ENCODE measurements around the gene CALML3. TPM values are rescaled to one million over a fixed set of nuclear protein-coding genes. Genes with fewer than 3 reads are reported as not detected.

CALML3 gene
- total and polyA plus RNA-seq, 2 donors (not counting 3 experiments of a cell fraction or from before 2014, with no cell fraction given), result not detected

DNA sequence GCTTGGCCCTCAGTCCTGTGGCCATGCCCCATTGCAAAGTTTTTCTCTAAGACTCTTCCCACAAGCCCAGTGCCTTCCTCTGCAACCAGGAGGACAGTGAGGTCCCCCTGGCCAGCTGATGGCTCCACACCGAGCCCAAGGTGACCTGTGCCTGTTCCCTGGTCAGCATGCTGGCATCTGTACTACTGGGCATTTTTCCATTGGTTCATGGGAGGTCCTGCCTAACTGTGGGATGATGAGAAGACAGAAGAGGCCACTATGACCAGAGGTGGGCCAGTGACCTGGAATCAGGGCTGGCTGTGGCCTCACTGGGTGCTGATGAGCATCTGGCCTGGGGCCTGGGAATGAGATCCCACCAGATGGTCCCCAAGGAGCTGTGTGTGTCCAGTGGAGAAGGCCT lies 20.2 kb downstream of the CALML3 start:
- intact Hi-C loops (cut with micrococcal nuclease) (loop anchor here (5.0 kb wide), 1 partner anchor 1177 kb away; no protein-coding TSS in a partner anchor), dilution Hi-C loops (cut with MboI; ENCODE audit: extremely low pct_ligation_motif_present, low sequenced_read_pairs) (no loop called here)
- peaks cover 42% of the 10 kb centered on the region for H3K4me1 ChIP-seq (ENCODE audit: control insufficient read depth, extremely low read depth, insufficient read depth, low read length)
- no peaks in the 10 kb centered on the region for H3K9me3 ChIP-seq (replicated peaks; ENCODE audit: control insufficient read depth, insufficient read depth, low read length)
- ChIA-PET POLR2A (no interaction called here), CTCF (interaction anchor here (5.3 kb wide), 1 partner anchor 77 kb away, joined by 49 read pairs; no protein-coding TSS in a partner anchor)
- no peak overlapping the region for H3K27ac ChIP-seq (ENCODE audit: insufficient read depth, low read depth, low read length)
- no peak overlapping the region for H3K4me3 ChIP-seq (replicated peaks in 1 of 3; ENCODE audit: insufficient read depth in 1 of 3, low read depth in 1 of 3, low read length in 3 of 3)
- TF ChIP-seq JUN (IDR thresholded peaks at IDR 0.05; ENCODE audit: borderline replicate concordance, insufficient read depth, insufficient read length, low read depth) (no peak), GATA2 (IDR thresholded peaks at IDR 0.05; ENCODE audit: insufficient read depth, insufficient read length, low read depth, low read length) (no peak), EZH2 (IDR thresholded peaks at IDR 0.05; ENCODE audit: borderline replicate concordance, low read depth, low read length, severe bottlenecking) (no peak)
- no peak overlapping the region for H3K9ac ChIP-seq (replicated peaks; ENCODE audit: extremely low read depth, insufficient read depth, low read length)
- no peaks in the 10 kb centered on the region for H3K27me3 ChIP-seq (ENCODE audit: control insufficient read depth in 2 of 2, insufficient read depth in 2 of 2, low read length in 2 of 2)
- no TSS peak for BruUV-seq (replicated peaks)
- H2AFZ ChIP-seq (ENCODE audit: low read depth, low read length), result no peak overlapping the region
- H3K9me1 ChIP-seq (replicated peaks; ENCODE audit: control insufficient read depth, extremely low read depth, insufficient read depth, low read length), result no peaks in the 10 kb centered on the region
- DNase-seq (ENCODE audit: low read depth, low spot score) (no peak), FAIRE-seq (no peak)
- no peaks in the 10 kb centered on the region for H3K36me3 ChIP-seq (ENCODE audit: control insufficient read depth in 2 of 2, extremely low read depth in 1 of 2, insufficient read depth in 2 of 2, low read length in 2 of 2)
- no peaks in the 10 kb centered on the region for H4K20me1 ChIP-seq (replicated peaks; ENCODE audit: control insufficient read depth, extremely low read depth, insufficient read depth, low read length)
- no peak overlapping the region for H3K4me2 ChIP-seq (ENCODE audit: insufficient read depth, low read length)
- H3K79me2 ChIP-seq (ENCODE audit: control insufficient read depth, insufficient read depth, low read length), result no peaks in the 10 kb centered on the region

DNA sequence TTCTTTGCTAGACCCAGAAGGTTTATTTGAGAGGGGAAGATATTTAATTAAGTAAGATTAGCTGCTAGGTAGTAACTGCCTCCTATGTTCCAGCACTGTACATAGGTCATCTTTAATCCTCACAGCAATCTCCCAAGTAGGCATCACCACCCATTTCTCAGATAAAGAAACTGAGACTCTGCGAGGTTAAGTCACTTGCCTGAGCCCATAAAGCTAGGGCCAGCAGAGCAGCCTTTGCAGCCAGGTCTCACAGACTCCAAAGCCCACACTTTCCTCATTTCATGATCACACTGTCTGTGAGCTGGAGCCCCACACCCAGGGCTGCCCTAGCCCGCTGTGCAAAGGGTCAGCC lies 20.6 kb downstream of the CALML3 start:
- TF ChIP-seq MYC (IDR thresholded peaks at IDR 0.05; ENCODE audit: low read depth, low read length) (no peak), POLR2A (IDR thresholded peaks at IDR 0.05; ENCODE audit: low read depth, low read length) (no peak), FOS (IDR thresholded peaks at IDR 0.05; ENCODE audit: borderline replicate concordance, insufficient read depth, low read length) (no peak), EZH2 (IDR thresholded peaks at IDR 0.05; ENCODE audit: borderline replicate concordance, low read depth, low read length, severe bottlenecking) (no peak), JUN (IDR thresholded peaks at IDR 0.05; ENCODE audit: borderline replicate concordance, insufficient read depth, insufficient read length, low read depth) (no peak), GATA2 (IDR thresholded peaks at IDR 0.05; ENCODE audit: insufficient read depth, insufficient read length, low read depth, low read length) (no peak), POLR2AphosphoS5 (IDR thresholded peaks at IDR 0.05; ENCODE audit: insufficient read depth, low read depth, low read length) (no peak)
- TF ChIP-seq, protein P1, sequence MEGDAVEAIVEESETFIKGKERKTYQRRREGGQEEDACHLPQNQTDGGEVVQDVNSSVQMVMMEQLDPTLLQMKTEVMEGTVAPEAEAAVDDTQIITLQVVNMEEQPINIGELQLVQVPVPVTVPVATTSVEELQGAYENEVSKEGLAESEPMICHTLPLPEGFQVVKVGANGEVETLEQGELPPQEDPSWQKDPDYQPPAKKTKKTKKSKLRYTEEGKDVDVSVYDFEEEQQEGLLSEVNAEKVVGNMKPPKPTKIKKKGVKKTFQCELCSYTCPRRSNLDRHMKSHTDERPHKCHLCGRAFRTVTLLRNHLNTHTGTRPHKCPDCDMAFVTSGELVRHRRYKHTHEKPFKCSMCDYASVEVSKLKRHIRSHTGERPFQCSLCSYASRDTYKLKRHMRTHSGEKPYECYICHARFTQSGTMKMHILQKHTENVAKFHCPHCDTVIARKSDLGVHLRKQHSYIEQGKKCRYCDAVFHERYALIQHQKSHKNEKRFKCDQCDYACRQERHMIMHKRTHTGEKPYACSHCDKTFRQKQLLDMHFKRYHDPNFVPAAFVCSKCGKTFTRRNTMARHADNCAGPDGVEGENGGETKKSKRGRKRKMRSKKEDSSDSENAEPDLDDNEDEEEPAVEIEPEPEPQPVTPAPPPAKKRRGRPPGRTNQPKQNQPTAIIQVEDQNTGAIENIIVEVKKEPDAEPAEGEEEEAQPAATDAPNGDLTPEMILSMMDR (IDR thresholded peaks at IDR 0.05; ENCODE audit: extremely low read depth in 1 of 2, insufficient read depth in 1 of 2, low read depth in 1 of 2, low read length in 2 of 2), result no peak
- TF ChIP-seq, protein P2, sequence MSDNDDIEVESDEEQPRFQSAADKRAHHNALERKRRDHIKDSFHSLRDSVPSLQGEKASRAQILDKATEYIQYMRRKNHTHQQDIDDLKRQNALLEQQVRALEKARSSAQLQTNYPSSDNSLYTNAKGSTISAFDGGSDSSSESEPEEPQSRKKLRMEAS (IDR thresholded peaks at IDR 0.05; ENCODE audit: insufficient read depth, insufficient read length), result no peak
- intact Hi-C loops (cut with micrococcal nuclease), result loop anchor here (5.0 kb wide), 1 partner anchor 1177 kb away; no protein-coding TSS in a partner anchor
- Histone ChIP-seq H3K36me3 (ENCODE audit: control insufficient read depth in 2 of 2, extremely low read depth in 1 of 2, insufficient read depth in 2 of 2, low read length in 2 of 2) (no peaks in the 10 kb centered on the region), H3K9ac (replicated peaks; ENCODE audit: extremely low read depth, insufficient read depth, low read length) (no peak overlapping the region), H3K27me3 (ENCODE audit: control insufficient read depth in 2 of 2, insufficient read depth in 2 of 2, low read length in 2 of 2) (no peaks in the 10 kb centered on the region), H3K27ac (ENCODE audit: insufficient read depth, low read depth, low read length) (peak overlapping the region; percentile 93), H3K4me1 (ENCODE audit: control insufficient read depth, extremely low read depth, insufficient read depth, low read length) (peaks cover 42% of the 10 kb centered on the region), H4K20me1 (replicated peaks; ENCODE audit: control insufficient read depth, extremely low read depth, insufficient read depth, low read length) (no peaks in the 10 kb centered on the region), H3K79me2 (ENCODE audit: control insufficient read depth, insufficient read depth, low read length) (no peaks in the 10 kb centered on the region), H3K9me3 (replicated peaks; ENCODE audit: control insufficient read depth, insufficient read depth, low read length) (no peaks in the 10 kb centered on the region), H2AFZ (ENCODE audit: low read depth, low read length) (no peak overlapping the region), H3K4me2 (ENCODE audit: insufficient read depth, low read length) (peak overlapping the region; percentile 5), H3K4me3 (replicated peaks in 1 of 3; ENCODE audit: insufficient read depth in 1 of 3, low read depth in 1 of 3, low read length in 3 of 3) (no peak overlapping the region), H3K9me1 (replicated peaks; ENCODE audit: control insufficient read depth, extremely low read depth, insufficient read depth, low read length) (no peaks in the 10 kb centered on the region)
- no peak for DNase-seq (ENCODE audit: low read depth, low spot score)
- dilution Hi-C loops (cut with MboI; ENCODE audit: extremely low pct_ligation_motif_present, low sequenced_read_pairs), result no loop called here
- BruUV-seq (replicated peaks), result no TSS peak
- ChIA-PET POLR2A (no interaction called here), CTCF (interaction anchor here (1.9 to 5.3 kb wide), 2 partner anchors 49 to 77 kb away, joined by 6 to 49 read pairs; no protein-coding TSS in a partner anchor)
- FAIRE-seq, result no peak
